Subcutaneous abdominal adipose tissue (tissue), 5 donors: ENCODE data around the gene LRMDA.

Experiments used
- H3K27ac ChIP-seq: one replicate; pipeline ENCODE4 v1.7.0; 2013; ENCODE audit warnings: low read depth, mild to moderate bottlenecking, inconsistent platforms, low read length, moderate library complexity
- H3K27me3 ChIP-seq, 5 donors: one replicate each; pipeline ENCODE4 v1.7.0; 2013; ENCODE audit warnings: low read length in 5 of 5, inconsistent platforms in 1 of 5; ENCODE audit not compliant: control insufficient read depth in 5 of 5, insufficient read depth in 4 of 5
- H3K36me3 ChIP-seq, 5 donors: one replicate each; pipeline ENCODE4 v1.7.0; 2013; ENCODE audit warnings: low read length in 5 of 5; ENCODE audit not compliant: control insufficient read depth in 5 of 5, insufficient read depth in 5 of 5
- H3K4me1 ChIP-seq, 5 donors: one replicate each; pipeline ENCODE4 v1.7.0; 2013; ENCODE audit warnings: low read length in 5 of 5, mild to moderate bottlenecking in 3 of 5, moderate library complexity in 1 of 5; ENCODE audit not compliant: control insufficient read depth in 5 of 5, insufficient read depth in 5 of 5
- H3K4me3 ChIP-seq, 5 donors: one replicate each; pipeline ENCODE4 v1.7.0; 2013; ENCODE audit warnings: low read length in 5 of 5, low read depth in 1 of 5
- H3K9ac ChIP-seq, 5 donors: one replicate each; pipeline ENCODE4 v1.7.0; 2013; ENCODE audit warnings: low read length in 5 of 5, mild to moderate bottlenecking in 4 of 5, moderate library complexity in 3 of 5
- H3K9me3 ChIP-seq, 5 donors: one replicate each; pipeline ENCODE4 v1.7.0; 2013; ENCODE audit warnings: low read length in 5 of 5; ENCODE audit not compliant: control insufficient read depth in 5 of 5
- donor health status: healthy.
- donor health status: healthy.
- donor health status: healthy.
- donor health status: healthy.
- donor health status: healthy.

The LRMDA gene

GRCh38 chr10:76303682-76304316 is 872.4 kb downstream of the LRMDA start:
- no peak overlapping the region for H3K4me3 ChIP-seq
- no peak overlapping the region for H3K9ac ChIP-seq
- H3K9me3 ChIP-seq = no peaks in the 10 kb centered on the region
- H3K27me3 ChIP-seq = no peaks in the 10 kb centered on the region
- H3K27ac ChIP-seq = no peak overlapping the region
- peaks cover 0 to 18% (median 12%) of the 10 kb centered on the region in 5 donors for H3K4me1 ChIP-seq
- H3K36me3 ChIP-seq = no peaks in the 10 kb centered on the region

- H3K4me3 ChIP-seq = no peak overlapping the region
- no peaks in the 10 kb centered on the region for H3K9me3 ChIP-seq
- no peaks in the 10 kb centered on the region for H3K27me3 ChIP-seq
- H3K9ac ChIP-seq = no peak overlapping the region
- no peaks in the 10 kb centered on the region for H3K36me3 ChIP-seq
- peaks cover 0 to 24% (median 15%) of the 10 kb centered on the region in 5 donors for H3K4me1 ChIP-seq
- no peak overlapping the region for H3K27ac ChIP-seq
Observed at GRCh38 chr10:76305930-76306615, 874.6 kb downstream of the LRMDA start.

GRCh38 chr10:76306856-76307255 is 875.4 kb downstream of the LRMDA start:
- no peak overlapping the region for H3K4me3 ChIP-seq
- H3K4me1 ChIP-seq = peaks cover 2 to 22% (median 9%) of the 10 kb centered on the region in 5 donors
- H3K27me3 ChIP-seq = no peaks in the 10 kb centered on the region

DNA sequence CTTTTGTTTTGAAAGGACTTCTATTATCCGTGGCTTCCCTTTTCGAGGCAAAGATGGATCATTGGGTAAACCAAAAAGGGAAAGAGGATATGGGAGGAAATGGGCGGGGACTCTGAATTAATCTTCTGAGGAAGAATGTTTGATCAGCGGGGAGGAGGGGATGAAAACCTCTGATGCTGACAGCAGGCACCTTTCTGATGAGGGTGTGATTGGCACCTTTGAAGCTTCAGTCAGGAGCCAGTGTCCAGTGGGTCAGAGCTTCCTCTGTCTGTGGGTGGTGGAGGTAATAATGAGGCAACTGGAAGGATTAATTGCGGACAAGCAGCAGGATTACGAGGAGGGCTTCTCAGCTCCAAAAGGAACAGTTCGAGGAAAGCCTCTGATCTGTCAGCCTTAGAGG is 877.6 kb downstream of the LRMDA start:
- Histone ChIP-seq H3K9ac (no peak overlapping the region), H3K9me3 (no peaks in the 10 kb centered on the region), H3K4me1 (peaks cover 0 to 28% (median 7%) of the 10 kb centered on the region in 5 donors), H3K27ac (no peak overlapping the region), H3K4me3 (no peak overlapping the region), H3K36me3 (no peaks in the 10 kb centered on the region), H3K27me3 (no peaks in the 10 kb centered on the region)

More at GRCh38 chr10:76306856-76307255, 875.4 kb downstream of the LRMDA start:
- H3K36me3 ChIP-seq = no peaks in the 10 kb centered on the region
- no peaks in the 10 kb centered on the region for H3K9me3 ChIP-seq
- H3K27ac ChIP-seq = no peak overlapping the region
- no peak overlapping the region for H3K9ac ChIP-seq

GRCh38 chr10:76309741-76310587 is 878.5 kb downstream of the LRMDA start:
- peaks cover 0 to 28% (median 7%) of the 10 kb centered on the region in 5 donors for H3K4me1 ChIP-seq
- H3K27me3 ChIP-seq = no peaks in the 10 kb centered on the region
- no peak overlapping the region for H3K27ac ChIP-seq

GRCh38 chr10:76310588-76311080 is 879.2 kb downstream of the LRMDA start:
- H3K27ac ChIP-seq = no peak overlapping the region
- peaks cover 0 to 28% (median 7%) of the 10 kb centered on the region in 5 donors for H3K4me1 ChIP-seq
- H3K4me3 ChIP-seq = no peak overlapping the region

More at GRCh38 chr10:76309741-76310587, 878.5 kb downstream of the LRMDA start:
- Histone ChIP-seq H3K9me3 (no peaks in the 10 kb centered on the region), H3K9ac (no peak overlapping the region), H3K36me3 (no peaks in the 10 kb centered on the region), H3K4me3 (no peak overlapping the region)

DNA sequence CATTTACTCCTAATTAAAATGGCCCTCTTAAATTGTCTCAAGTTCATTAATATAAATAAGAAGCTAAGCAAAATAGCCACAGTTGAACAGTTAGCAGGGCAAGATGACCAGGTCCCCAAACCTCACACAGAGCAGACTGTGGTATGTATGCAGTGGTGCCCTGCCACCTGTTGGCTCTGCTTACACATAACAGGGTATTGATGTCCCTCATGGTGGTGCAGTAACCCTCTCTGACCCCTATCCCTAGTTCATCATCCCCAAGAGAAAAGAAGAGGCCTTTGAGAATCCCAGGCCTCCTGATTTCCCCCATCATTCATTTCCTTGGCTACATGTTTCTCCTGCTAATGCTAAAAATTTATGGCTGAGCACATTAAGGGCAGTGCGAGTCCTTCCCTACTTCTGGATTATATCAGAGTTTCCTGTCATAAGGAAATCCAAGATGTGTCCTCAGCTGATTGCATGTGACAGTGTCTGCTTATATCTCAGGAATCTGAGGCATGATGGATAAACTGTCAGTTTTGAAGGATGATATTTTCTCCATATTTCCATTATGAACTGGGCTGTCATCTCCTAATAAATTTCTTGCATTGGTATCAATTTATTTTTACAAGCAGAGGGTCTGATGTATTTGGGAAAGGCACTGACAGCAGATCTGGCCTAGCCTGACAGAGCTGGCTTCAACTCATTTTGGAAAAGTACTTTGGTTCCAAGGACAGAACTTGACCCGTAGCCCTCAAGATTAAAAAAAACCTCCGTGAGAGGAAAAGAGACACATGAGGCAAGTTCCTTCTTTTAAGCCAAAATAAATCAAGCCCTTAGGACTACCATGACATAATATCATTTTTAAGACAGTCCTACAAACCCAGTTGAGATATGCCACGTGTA is 880.6 kb downstream of the LRMDA start:
- Histone ChIP-seq H3K27ac (no peak overlapping the region), H3K4me3 (no peak overlapping the region), H3K9ac (no peak overlapping the region), H3K27me3 (no peaks in the 10 kb centered on the region), H3K4me1 (peaks cover 0 to 28% (median 7%) of the 10 kb centered on the region in 5 donors), H3K36me3 (no peaks in the 10 kb centered on the region), H3K9me3 (peaks cover 0 to 3% (median 0%) of the 10 kb centered on the region in 5 donors)

More at GRCh38 chr10:76310588-76311080, 879.2 kb downstream of the LRMDA start:
- Histone ChIP-seq H3K27me3 (no peaks in the 10 kb centered on the region), H3K36me3 (no peaks in the 10 kb centered on the region), H3K9ac (no peak overlapping the region), H3K9me3 (no peaks in the 10 kb centered on the region)

GRCh38 chr10:76315240-76315639 is 883.8 kb downstream of the LRMDA start:
- Histone ChIP-seq H3K4me3 (no peak overlapping the region), H3K4me1 (peaks cover 0 to 11% (median 7%) of the 10 kb centered on the region in 5 donors)

GRCh38 chr10:76316234-76316633 is 884.8 kb downstream of the LRMDA start:
- Histone ChIP-seq H3K27me3 (no peaks in the 10 kb centered on the region), H3K9ac (no peak overlapping the region), H3K4me1 (peaks cover 0 to 11% (median 7%) of the 10 kb centered on the region in 5 donors), H3K27ac (no peak overlapping the region), H3K9me3 (peaks cover 0 to 5% (median 0%) of the 10 kb centered on the region in 5 donors), H3K4me3 (no peak overlapping the region), H3K36me3 (no peaks in the 10 kb centered on the region)

More at GRCh38 chr10:76315240-76315639, 883.8 kb downstream of the LRMDA start:
- peaks cover 0 to 5% (median 0%) of the 10 kb centered on the region in 5 donors for H3K9me3 ChIP-seq
- no peaks in the 10 kb centered on the region for H3K36me3 ChIP-seq
- no peaks in the 10 kb centered on the region for H3K27me3 ChIP-seq
- no peak overlapping the region for H3K27ac ChIP-seq
- no peak overlapping the region for H3K9ac ChIP-seq
